A549 (cell line): ENCODE results near the gene ZNF346. TPM values are rescaled to one million over a fixed set of nuclear protein-coding genes. Genes with fewer than 3 reads are reported as not detected.

Experiments
- ATAC-seq, 2 experiments: fragments of 200-7000 bp in 1 of 2; fragments of >200 bp in 1 of 2; cut with Nextera tagmentation in 1 of 2; cut with Tn5 transposase in 1 of 2; 3 replicates each; pipeline versions ENCODE4 v1.8.0 to v1.9.1; 2018 to 2020; ENCODE audit warnings: mild to moderate bottlenecking in 1 of 2, moderate library complexity in 1 of 2
- CTCF ChIA-PET: fragments of 300-600 bp; sonication (Branson Sonifier 250); formaldehyde crosslinking; extraction: SDS; loops from one replicate; lab custom pipeline; 2021; ENCODE audit warnings: antibody characterized with exemption, inconsistent platforms; lab: Yijun Ruan, JAX
- POLR2A ChIA-PET: fragments of 350-600 bp; formaldehyde crosslinking; extraction: SDS; loops from one replicate; lab custom pipeline; 2021; ENCODE audit warnings: antibody characterized with exemption, inconsistent platforms; lab: Yijun Ruan, JAX
- DNase-seq, 2 experiments: peaks; one replicate each; pipeline versions ENCODE4 v3.0.0 to v3.0.0-alpha.2; 2011 to 2016; ENCODE audit warnings: low read depth in 1 of 2, low spot score in 1 of 2
- FAIRE-seq: peaks from 2 replicates; lab custom pipeline; 2011; peaks lifted over from hg19 to GRCh38; lab: Jason Lieb, UNC
- H3K27ac ChIP-seq, 2 experiments: fragments of >200 bp; sonication (Bioruptor Twin); formaldehyde crosslinking; 3 replicates each; pipeline ENCODE4 v1.5.1; 2016 to 2017
- H3K4me1 ChIP-seq: fragments of >200 bp; sonication (Bioruptor Twin); formaldehyde crosslinking; 3 replicates; pipeline ENCODE4 v1.6.1; 2016
- H3K4me2 ChIP-seq: fragments of >200 bp; sonication (Bioruptor Twin); formaldehyde crosslinking; 3 replicates; pipeline ENCODE4 v1.6.1; 2016
- H3K4me3 ChIP-seq: fragments of >200 bp; sonication (Bioruptor Twin); formaldehyde crosslinking; 3 replicates; pipeline ENCODE4 v1.5.1; 2016
- H3K9me3 ChIP-seq: fragments of >200 bp; sonication (Bioruptor Twin); formaldehyde crosslinking; 3 replicates; pipeline ENCODE4 v1.6.1; 2016
- BCL3 ChIP-seq: fragments of >200 bp; sonication (Bioruptor Twin); formaldehyde crosslinking; IDR thresholded peaks from 3 replicates; pipeline ENCODE4 v1.6.1; 2016
- BHLHE40 ChIP-seq: IDR thresholded peaks from 2 replicates; pipeline ENCODE4 v1.6.1; 2012; ENCODE audit warnings: low read depth, low read length, inconsistent platforms
- CBX8 ChIP-seq: fragments of 200-600 bp; sonication (generic); IDR thresholded peaks from 2 replicates; pipeline ENCODE4 v1.6.1; 2016
- CTCF ChIP-seq: fragments of >200 bp; sonication (Bioruptor Twin); formaldehyde crosslinking; IDR thresholded peaks from 3 replicates; pipeline ENCODE4 v1.5.1; 2016
- EHF ChIP-seq: fragments of 250-450 bp; sonication (Bioruptor Pico); IDR thresholded peaks from 2 replicates; pipeline ENCODE4 v1.5.0; 2020; ENCODE audit warnings: mild to moderate bottlenecking
- ESRRA ChIP-seq: fragments of 150-350 bp; IDR thresholded peaks from 2 replicates; pipeline ENCODE4 v1.6.1; 2014; ENCODE audit warnings: mild to moderate bottlenecking, low read length, borderline replicate concordance
- FOSB ChIP-seq: fragments of 250-450 bp; sonication (Bioruptor Pico); IDR thresholded peaks from 2 replicates; pipeline ENCODE4 v1.5.0; 2020; ENCODE audit warnings: mild to moderate bottlenecking, moderate library complexity
- FOXS1 ChIP-seq: fragments of 250-450 bp; sonication (Bioruptor Pico); IDR thresholded peaks from 2 replicates; pipeline ENCODE4 v1.5.0; 2020; ENCODE audit warnings: mild to moderate bottlenecking, moderate library complexity
- HMGXB4 ChIP-seq: fragments of 250-450 bp; sonication (Bioruptor Pico); IDR thresholded peaks from 2 replicates; pipeline ENCODE4 v1.5.0; 2021; ENCODE audit warnings: mild to moderate bottlenecking, moderate library complexity, borderline replicate concordance
- HOXB13 ChIP-seq: fragments of 250-450 bp; sonication (Bioruptor Pico); IDR thresholded peaks from 2 replicates; pipeline ENCODE4 v1.5.0; 2020; ENCODE audit warnings: low read depth, mild to moderate bottlenecking, moderate library complexity
- JUN ChIP-seq, 2 experiments: fragments of >200 bp; sonication (Bioruptor Twin); formaldehyde crosslinking; IDR thresholded peaks; 2 replicates in 1 of 2; 3 replicates in 1 of 2; pipeline ENCODE4 v1.6.1; 2016 to 2017
- JUNB ChIP-seq: fragments of >200 bp; sonication (Bioruptor Twin); formaldehyde crosslinking; IDR thresholded peaks from 2 replicates; pipeline ENCODE4 v1.6.1; 2016
- KDM5A ChIP-seq: fragments of 200-600 bp; sonication (generic); IDR thresholded peaks from 2 replicates; pipeline ENCODE4 v1.6.1; 2016; ENCODE audit warnings: antibody characterized with exemption, mild to moderate bottlenecking
- MAX ChIP-seq: IDR thresholded peaks from 2 replicates; pipeline ENCODE4 v1.6.1; 2012
- NFE2L2 ChIP-seq: fragments of 150-350 bp; conservative IDR thresholded peaks from 2 replicates; pipeline ENCODE4 v1.6.1; 2014; ENCODE audit warnings: low read length
- NPAS2 ChIP-seq: fragments of 250-450 bp; sonication (Bioruptor Pico); IDR thresholded peaks from 2 replicates; pipeline ENCODE4 v1.8.0; 2022; ENCODE audit warnings: mild to moderate bottlenecking, moderate library complexity, borderline replicate concordance
- POLR2AphosphoS2 ChIP-seq: conservative IDR thresholded peaks from 2 replicates; pipeline ENCODE4 v1.6.1; 2012; ENCODE audit warnings: low read length, improper control_type of control experiment, inconsistent platforms
- REST ChIP-seq: fragments of 200-600 bp; sonication (generic); IDR thresholded peaks from 2 replicates; pipeline ENCODE4 v1.6.1; 2016; ENCODE audit warnings: antibody characterized with exemption, mild to moderate bottlenecking, moderate library complexity
- RFX5 ChIP-seq: fragments of 450-650 bp; IDR thresholded peaks from 2 replicates; pipeline ENCODE4 v1.7.1; 2014; ENCODE audit warnings: antibody characterized with exemption, mild to moderate bottlenecking, moderate library complexity
- RNF2 ChIP-seq: fragments of 200-600 bp; sonication (generic); IDR thresholded peaks from 2 replicates; pipeline ENCODE4 v1.6.1; 2016; ENCODE audit warnings: low read depth, mild to moderate bottlenecking, antibody characterized with exemption, moderate library complexity, borderline replicate concordance
- SMC3 ChIP-seq: fragments of >200 bp; sonication (Bioruptor Twin); formaldehyde crosslinking; IDR thresholded peaks from 3 replicates; pipeline ENCODE4 v1.6.1; 2018; ENCODE audit warnings: inconsistent platforms
- SREBF2 ChIP-seq: fragments of 450-650 bp; IDR thresholded peaks from 2 replicates; pipeline ENCODE4 v1.6.1; 2014; ENCODE audit warnings: mild to moderate bottlenecking, moderate library complexity
- TP53 ChIP-seq: fragments of 250-450 bp; sonication (Bioruptor Pico); IDR thresholded peaks from 2 replicates; pipeline ENCODE4 v1.5.0; 2021; ENCODE audit warnings: mild to moderate bottlenecking, moderate library complexity
- USF2 ChIP-seq: fragments of 450-650 bp; IDR thresholded peaks from 2 replicates; pipeline ENCODE4 v1.6.1; 2014; ENCODE audit warnings: antibody characterized with exemption
- ZNF302 ChIP-seq: fragments of 250-450 bp; sonication (Bioruptor Pico); IDR thresholded peaks from 2 replicates; pipeline ENCODE4 v1.9.0; 2021; ENCODE audit warnings: inconsistent platforms, mild to moderate bottlenecking, moderate library complexity
- ZSCAN20 ChIP-seq: fragments of 250-450 bp; sonication (Bioruptor Pico); IDR thresholded peaks from 2 replicates; pipeline ENCODE4 v1.8.0; 2022; ENCODE audit warnings: mild to moderate bottlenecking, moderate library complexity
- WGBS: methylation state at CpG from one replicate; pipeline ENCODE4 v1.1.6; 2017; ENCODE audit errors: missing lambda C conversion rate; 5-methylcytosine and 5-hydroxymethylcytosine counted together
- polyA plus RNA-seq, 4 experiments: library from polyadenylated mRNA; depleted of rRNA in 3 of 4; stranded (reverse); fragments of >200 nt; fragmentation: RNase III in 1 of 4; extraction: RNeasy Plus Mini Kit Qiagen cat#74134 plus additional on column Dnase treatment in 1 of 4; gene quantifications; 2 replicates in 3 of 4; 3 replicates in 1 of 4; pipeline ENCODE4 v1.2.3, GENCODE V29; 2011 to 2017

ZNF346 gene
- polyA plus RNA-seq, 2 of the 4 experiments (the other 2 are of a cell fraction): 13.5 to 14.1 TPM

- TF ChIP-seq HMGXB4 (no peak), HOXB13 (CRISPR knock-in tag) (no peak), KDM5A (peak; percentile 46; the same call in 1 of the 2 replicates), TP53 (CRISPR knock-in tag) (no peak), CTCF (no peak), JUN (IDR thresholded peaks at IDR 0.05) (peak; percentile 34 to 72; a peak in 4 of 5 replicates), JUNB (no peak), ZSCAN20 (no peak), BCL3 (peak; percentile 89), MAX (peak; percentile 40; the same call in 1 of the 2 replicates), USF2 (no peak)
Measured at GRCh38 chr5:177022386-177023302, at the start of gene ZNF346 (continued).

GRCh38 chr5:176979669-176980068 lies 42.8 kb upstream of the ZNF346 start:
- ChIA-PET POLR2A (no interaction called here), CTCF (interaction anchor here (0.6 kb wide), 1 partner anchor 25 kb away, joined by 3 read pairs; no protein-coding TSS in a partner anchor)
- no peak for TF ChIP-seq FOSB (CRISPR knock-in tag)
- no peak for TF ChIP-seq NFE2L2
- TF ChIP-seq RNF2: no peak
- no peak for TF ChIP-seq ESRRA
- no peak for TF ChIP-seq EHF
- TF ChIP-seq KDM5A: no peak
- no peak for TF ChIP-seq BHLHE40
- no peak for TF ChIP-seq FOXS1 (CRISPR knock-in tag)
- no peak for TF ChIP-seq POLR2AphosphoS2
- TF ChIP-seq ZSCAN20: no peak
- TF ChIP-seq SMC3: no peak
- no peak for TF ChIP-seq RFX5
- no peak for TF ChIP-seq SREBF2
- no peak for TF ChIP-seq CBX8
- TF ChIP-seq NPAS2 (CRISPR knock-in tag): no peak
- no peak for TF ChIP-seq JUNB
- TF ChIP-seq REST: no peak
- TF ChIP-seq ZNF302 (CRISPR knock-in tag): no peak
- Histone ChIP-seq H3K4me1 (no peaks in the 10 kb centered on the region), H3K4me3 (no peak overlapping the region), H3K27ac (no peak overlapping the region), H3K9me3 (no peaks in the 10 kb centered on the region), H3K4me2 (no peak overlapping the region)
- FAIRE-seq: no peak
- no peak for DNase-seq
- no peak for ATAC-seq
- WGBS: 88% methylated on average over 3 of the region's 3 CpGs
